ENCODE results near the gene H2BK1.

DNA sequence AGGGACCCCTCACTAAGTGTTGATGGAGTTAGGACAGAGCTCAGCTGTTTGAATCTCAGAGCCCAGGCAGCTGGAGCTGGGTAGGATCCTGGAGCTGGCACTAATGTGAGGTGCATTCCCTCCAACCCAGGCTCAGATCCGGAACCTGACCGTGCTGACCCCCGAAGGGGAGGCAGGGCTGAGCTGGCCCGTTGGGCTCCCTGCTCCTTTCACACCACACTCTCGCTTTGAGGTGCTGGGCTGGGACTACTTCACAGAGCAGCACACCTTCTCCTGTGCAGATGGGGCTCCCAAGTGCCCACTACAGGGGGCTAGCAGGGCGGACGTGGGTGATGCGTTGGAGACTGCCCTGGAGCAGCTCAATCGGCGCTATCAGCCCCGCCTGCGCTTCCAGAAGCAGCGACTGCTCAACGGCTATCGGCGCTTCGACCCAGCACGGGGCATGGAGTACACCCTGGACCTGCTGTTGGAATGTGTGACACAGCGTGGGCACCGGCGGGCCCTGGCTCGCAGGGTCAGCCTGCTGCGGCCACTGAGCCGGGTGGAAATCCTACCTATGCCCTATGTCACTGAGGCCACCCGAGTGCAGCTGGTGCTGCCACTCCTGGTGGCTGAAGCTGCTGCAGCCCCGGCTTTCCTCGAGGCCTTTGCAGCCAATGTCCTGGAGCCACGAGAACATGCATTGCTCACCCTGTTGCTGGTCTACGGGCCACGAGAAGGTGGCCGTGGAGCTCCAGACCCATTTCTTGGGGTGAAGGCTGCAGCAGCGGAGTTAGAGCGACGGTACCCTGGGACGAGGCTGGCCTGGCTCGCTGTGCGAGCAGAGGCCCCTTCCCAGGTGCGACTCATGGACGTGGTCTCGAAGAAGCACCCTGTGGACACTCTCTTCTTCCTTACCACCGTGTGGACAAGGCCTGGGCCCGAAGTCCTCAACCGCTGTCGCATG lies 27.2 kb upstream of the H2BK1 start:
- TF ChIP-seq, protein P1, sequence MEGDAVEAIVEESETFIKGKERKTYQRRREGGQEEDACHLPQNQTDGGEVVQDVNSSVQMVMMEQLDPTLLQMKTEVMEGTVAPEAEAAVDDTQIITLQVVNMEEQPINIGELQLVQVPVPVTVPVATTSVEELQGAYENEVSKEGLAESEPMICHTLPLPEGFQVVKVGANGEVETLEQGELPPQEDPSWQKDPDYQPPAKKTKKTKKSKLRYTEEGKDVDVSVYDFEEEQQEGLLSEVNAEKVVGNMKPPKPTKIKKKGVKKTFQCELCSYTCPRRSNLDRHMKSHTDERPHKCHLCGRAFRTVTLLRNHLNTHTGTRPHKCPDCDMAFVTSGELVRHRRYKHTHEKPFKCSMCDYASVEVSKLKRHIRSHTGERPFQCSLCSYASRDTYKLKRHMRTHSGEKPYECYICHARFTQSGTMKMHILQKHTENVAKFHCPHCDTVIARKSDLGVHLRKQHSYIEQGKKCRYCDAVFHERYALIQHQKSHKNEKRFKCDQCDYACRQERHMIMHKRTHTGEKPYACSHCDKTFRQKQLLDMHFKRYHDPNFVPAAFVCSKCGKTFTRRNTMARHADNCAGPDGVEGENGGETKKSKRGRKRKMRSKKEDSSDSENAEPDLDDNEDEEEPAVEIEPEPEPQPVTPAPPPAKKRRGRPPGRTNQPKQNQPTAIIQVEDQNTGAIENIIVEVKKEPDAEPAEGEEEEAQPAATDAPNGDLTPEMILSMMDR (conservative IDR thresholded peaks at IDR 0.05): no peak
- no peak for TF ChIP-seq EZH2 (IDR thresholded peaks at IDR 0.05; ENCODE audit: low read depth)
